ENCODE measurements around the gene SUGP1.
A peak's percentile ranks its signal among the peaks of the same experiment; 100 is the strongest.

Gene SUGP1

GRCh38 chr19:19300613-19301012 is 19.7 kb downstream of the SUGP1 start:
- no peak for DNase-seq (ENCODE audit: low spot score)

GRCh38 chr19:19297759-19298158 is 22.6 kb downstream of the SUGP1 start:
- no peak for DNase-seq (ENCODE audit: low spot score)

GRCh38 chr19:19296953-19297689 is 23.2 kb downstream of the SUGP1 start:
- no peak for DNase-seq (ENCODE audit: low spot score)

DNA sequence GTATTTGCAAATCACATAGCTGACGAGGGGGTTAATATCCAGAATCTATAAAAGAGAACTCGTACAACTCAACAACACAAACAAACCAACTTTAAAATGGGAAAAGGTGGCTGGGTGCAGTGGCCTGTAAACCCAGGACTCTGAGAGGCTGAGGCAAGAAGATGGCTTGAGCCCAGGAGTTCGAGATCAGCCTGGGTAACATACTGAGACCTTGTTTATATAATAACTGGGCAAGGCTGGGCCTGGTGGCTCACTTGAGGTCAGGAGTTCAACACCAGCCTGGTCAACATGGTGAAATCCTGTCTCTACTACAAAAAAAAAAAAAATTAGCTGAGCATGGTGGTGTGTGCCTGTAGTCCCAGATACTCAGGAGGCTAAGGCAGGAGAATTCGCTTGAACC is 25.4 kb downstream of the SUGP1 start:
- DNase-seq (ENCODE audit: low spot score): no peak

- DNase-seq (ENCODE audit: low spot score): no peak
These were observed 27.7 kb downstream of the SUGP1 start for GRCh38 chr19:19292607-19293006.

- no peak for DNase-seq (ENCODE audit: low spot score)
These were observed 34.6 kb downstream of the SUGP1 start for GRCh38 chr19:19285686-19286085.

DNA sequence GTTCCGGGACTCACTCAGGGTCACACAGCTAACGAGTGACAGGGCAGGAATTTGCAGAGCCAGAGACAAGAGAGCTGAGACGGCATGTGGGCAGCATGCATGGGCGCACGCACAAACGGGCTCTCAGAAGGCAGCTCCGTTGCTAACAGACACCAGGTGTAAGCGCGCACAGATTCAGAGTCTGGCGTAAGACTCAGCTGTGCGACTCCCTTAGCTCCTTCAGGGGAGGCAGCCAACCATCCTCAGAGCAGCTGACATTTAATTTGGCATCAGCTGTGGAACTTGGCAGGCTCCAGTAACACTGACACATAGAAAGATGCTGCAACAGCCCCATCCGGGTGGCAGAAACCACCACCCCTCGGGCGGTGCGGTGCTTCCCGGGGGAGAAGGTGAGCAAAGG is 39.7 kb downstream of the SUGP1 start:
- peak; percentile 75 for DNase-seq (ENCODE audit: low spot score)

- no peak for DNase-seq (ENCODE audit: low spot score)
These were observed 40.5 kb downstream of the SUGP1 start for GRCh38 chr19:19279853-19280252.

DNA sequence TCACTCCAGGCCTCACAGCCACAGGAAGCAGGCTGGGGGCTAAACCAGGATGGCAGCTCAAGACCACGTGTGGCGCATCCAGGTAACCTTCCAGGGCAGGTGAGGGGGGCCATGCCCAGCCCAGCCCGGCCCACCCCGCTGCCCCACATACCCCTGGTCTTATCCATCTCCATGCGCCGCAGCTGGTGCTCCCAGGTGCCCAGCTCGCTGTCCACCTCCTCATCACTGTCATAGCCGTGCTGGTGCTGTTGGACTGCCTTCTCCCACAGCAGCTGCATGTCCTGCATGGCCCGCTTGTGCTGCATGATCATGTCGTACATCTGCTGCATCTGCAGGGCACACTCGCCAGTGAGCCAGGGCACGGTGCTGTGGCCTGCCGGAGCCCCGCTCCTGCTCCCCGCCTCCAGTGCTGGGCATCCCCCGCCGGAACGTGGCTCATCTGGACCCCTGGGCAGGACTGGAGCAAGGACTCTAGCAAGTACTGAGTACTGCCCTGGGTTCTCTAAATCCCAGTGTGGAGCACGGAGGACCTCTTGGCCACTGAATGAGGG is 41.2 kb downstream of the SUGP1 start:
- no peak for DNase-seq (ENCODE audit: low spot score)

- no peak for DNase-seq (ENCODE audit: low spot score)
These were observed 42.0 kb downstream of the SUGP1 start for GRCh38 chr19:19278315-19278714.

- no peak for DNase-seq (ENCODE audit: low spot score)
These were observed 43.5 kb downstream of the SUGP1 start for GRCh38 chr19:19276851-19277250.

DNA sequence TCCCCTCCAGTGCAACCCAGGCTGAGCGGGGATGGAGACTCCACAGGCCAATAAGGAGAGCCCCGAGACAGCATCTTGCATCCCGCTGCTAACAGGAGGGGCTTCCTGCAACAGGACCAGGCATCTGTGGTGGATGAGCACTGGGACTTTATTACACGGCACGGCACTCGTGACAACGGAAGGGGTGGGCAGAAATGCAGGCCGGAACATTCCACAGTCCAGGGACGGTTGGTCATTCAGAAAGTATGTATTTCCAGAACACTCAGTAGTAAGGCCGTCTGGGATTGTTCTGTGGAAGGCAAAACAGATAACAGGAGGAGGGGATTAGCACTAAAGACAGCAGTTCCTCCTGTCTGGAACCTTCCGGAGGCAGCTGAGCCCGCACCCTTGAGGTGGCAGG is 43.9 kb downstream of the SUGP1 start:
- DNase-seq (ENCODE audit: low spot score): no peak

DNA sequence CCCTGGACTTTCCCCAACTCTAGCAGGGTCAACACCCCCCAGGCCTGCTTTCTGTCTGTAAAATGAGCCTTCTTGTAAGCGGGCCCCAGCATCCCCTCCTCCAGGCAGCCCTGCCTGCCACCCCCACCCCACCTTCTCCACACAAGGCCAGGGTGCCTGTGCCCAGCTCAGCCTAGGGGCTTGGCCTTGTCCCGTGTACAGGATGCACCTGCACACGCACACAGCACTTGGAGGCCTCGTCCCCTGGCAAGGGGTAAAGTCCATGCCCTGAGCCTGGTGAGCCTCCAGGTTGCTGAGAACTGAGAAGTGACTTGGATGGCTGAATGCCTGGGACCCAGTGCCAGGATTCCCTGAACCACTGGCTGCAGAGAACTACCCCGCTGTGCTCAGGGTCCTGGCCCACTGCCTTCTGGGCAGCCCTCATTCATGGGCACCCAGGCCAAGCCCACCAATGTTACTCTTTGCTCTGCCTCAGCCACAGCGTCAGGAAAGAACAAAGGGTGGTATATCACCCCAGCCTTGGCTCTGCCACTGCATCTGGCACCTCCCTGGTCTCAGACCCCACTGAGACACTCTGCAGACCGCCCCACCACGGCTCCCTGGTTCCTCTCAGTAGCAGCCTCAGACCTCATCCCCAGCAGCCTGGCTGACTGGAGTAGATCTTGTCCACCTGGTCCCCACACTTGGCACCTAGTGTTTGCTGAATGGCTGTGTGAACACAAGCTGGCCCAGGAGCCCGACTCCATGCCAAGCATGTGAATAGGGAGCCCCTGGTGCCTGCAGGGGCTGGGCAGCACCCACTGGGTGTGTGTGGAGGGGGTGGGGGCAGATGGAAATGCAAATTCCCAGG is 45.4 kb downstream of the SUGP1 start:
- DNase-seq (ENCODE audit: low spot score): no peak

DNA sequence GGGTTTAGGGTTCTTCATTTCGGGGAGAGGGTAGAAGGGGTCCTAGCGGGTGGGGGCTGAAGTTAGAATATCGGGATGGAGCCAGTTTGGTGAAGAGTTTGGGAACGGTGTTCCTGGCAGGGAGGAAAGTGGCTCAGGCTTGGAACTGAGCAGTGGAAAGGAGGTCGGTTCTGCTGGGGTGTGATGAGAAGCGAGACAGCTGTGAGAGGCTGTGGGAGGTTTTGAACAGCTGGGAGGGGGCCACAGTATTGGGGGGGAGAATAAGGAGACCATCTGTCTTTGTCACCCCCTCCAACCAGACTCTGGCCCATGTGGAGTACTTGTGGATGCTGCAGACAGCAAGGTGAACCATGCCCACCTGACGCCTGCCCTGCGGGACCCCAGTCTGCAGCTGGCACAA is 46.2 kb downstream of the SUGP1 start:
- no peak for DNase-seq (ENCODE audit: low spot score)

- no peak for DNase-seq (ENCODE audit: low spot score)
These were observed 48.3 kb downstream of the SUGP1 start for GRCh38 chr19:19271828-19272599.

DNA sequence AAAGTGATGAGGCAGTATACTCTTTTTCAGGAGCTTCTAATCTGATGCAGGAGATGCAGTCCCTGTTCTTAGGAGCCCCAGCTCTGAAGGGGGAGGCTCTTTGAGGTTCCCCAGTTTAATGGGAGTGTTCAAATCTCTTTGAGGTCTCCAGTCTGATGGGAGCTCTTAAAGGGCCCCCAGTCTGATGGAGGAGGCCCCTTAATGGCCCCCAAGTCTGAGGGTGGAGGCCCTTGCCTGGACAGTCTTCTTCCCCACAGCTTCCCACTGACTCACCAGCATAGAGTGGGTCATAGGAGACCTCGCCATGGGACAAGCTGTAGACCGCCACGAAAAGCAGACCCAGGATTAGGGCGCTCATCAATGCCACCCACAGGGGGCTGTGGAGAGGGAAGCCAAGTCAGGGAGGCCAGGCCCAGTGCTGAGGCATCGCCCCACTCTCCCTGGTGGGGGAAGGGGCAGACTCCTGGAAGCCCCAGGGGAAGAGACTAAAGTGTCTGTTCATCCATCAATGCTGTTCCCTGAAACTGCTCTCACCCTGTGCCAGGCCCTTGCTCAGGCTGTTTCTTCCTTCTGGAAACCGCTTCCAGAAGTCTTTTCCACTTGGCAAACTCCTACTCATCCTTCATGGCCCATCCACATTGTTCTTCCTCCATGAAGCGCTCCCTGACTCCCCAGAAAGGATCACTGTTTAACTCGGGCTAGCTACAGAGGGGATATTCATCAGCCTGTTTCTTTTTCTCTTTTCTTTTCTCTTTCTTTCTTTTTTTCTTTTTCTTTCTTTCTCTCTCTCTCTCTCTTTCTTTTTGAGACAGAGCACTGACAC is 49.3 kb downstream of the SUGP1 start:
- DNase-seq (ENCODE audit: low spot score): no peak

DNA sequence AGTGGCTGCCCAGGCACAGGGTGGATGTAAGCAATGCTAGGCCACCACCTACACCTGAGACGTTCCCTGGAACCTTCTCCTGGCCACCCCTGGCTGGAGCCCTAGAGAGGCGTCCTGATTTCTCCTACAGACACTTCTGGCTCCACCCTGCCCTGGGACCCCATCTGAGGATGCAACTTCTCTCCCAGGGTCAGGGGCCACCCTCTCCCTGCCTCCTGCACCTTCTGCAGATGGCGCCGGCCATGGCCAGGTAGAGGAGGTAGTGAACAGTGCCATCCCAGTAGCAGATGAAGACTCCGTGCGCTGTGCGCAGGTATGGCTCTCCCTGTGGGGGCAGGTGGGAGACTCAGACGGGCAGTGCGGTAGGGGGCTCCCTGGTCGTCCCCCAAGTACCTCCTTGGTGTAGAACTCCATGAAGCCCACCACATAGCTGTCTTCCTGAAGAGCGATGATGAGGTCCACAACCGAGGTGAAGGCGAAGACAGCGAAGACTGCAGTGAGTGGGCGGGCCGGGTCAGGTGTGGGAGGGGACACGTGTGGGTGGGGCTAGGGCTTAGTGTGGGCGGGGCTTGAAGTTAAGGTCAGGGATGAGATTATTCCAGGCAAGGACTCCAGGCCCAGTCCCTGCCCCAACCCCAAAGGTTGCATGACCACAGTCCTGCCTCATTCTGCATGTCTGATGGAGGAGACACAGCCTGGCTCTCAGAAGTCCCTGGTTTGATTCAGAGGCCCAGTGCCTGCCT is 50.2 kb downstream of the SUGP1 start:
- DNase-seq (ENCODE audit: low spot score): no peak

DNA sequence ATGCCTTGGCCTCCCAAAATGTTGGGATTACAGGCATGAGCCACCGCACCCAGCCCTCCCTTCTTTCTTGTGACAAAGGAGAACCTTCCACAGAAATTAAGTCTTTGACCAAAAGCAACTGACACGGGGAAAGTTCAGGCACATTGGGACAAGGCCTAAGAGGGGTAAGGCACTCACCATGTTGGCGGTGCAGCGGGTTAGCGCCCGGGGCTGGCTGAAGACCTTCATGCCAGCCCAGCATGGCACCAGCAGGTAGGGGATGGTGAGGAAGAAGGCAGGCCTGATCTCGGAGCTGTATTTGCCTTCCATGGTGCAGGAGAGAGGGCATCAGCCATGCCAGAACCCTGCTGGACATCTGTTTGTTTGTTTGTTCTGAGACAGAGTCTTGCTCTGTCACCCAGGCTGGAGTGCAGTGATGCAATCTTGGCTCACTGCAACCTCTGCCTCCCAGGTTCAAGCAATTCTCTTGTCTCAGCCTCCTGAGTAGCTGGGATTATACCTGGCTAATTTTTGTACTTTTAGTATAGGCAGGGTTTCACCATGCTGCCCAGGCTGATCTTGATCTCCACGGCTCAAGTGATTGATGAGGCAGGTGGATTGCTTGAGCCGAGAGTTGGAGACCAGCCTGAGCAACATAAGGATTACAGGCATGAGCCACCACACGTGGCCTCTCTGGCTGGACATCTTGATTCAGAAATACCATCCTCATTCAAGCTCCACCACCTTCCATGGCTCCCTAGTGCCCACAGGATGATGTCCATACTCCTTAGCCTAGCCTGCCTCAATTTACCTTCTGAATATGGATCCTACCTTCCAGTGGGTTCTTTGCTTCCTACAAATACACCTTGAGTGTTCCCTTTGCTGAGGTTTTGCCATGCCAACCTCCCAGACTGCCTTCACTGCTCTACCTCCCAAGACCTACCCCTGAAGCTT is 51.6 kb downstream of the SUGP1 start:
- DNase-seq (ENCODE audit: low spot score): no peak

DNA sequence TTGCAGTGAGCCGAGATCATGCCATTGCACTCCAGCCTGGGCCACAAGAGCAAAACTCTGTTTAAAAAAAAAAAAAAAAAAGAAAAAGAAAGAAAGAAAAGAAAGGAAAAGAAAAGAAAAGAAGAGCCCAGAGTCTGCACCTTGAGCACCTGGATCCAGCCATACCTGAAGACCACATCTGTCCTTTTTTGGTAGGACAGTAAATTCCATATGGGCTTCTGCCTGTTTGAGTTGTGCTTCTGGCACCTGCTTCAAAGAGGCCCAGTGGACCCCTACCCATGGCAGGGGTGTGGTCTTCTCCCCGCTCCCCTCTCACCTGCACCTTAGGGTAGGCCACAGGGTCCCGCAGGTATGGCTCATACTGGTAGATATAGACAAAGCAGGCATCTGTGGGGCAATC is 53.0 kb downstream of the SUGP1 start:
- no peak for DNase-seq (ENCODE audit: low spot score)
